ENCODE results near the gene ADAMTS18.

Gene ADAMTS18

GRCh38 chr16:77396461-77396860 is 38.4 kb downstream of the ADAMTS18 start:
- Histone ChIP-seq H2AFZ (ENCODE audit: low read depth) (no peak overlapping the region), H3K9ac (no peak overlapping the region), H3K4me1 (ENCODE audit: low read depth, poor library complexity, severe bottlenecking) (no peaks in the 10 kb centered on the region), H3K36me3 (ENCODE audit: insufficient read depth) (no peaks in the 10 kb centered on the region), H3K4me2 (no peak overlapping the region), H3K79me2 (ENCODE audit: insufficient read depth, low read depth) (no peaks in the 10 kb centered on the region), H3K27me3 (ENCODE audit: insufficient read depth, low read depth) (no peaks in the 10 kb centered on the region), H4K20me1 (ENCODE audit: insufficient read depth) (no peaks in the 10 kb centered on the region), H3K27ac (no peak overlapping the region), H3K4me3 (IDR thresholded peaks at IDR 0.05; ENCODE audit: insufficient read depth, low read depth, low read length) (no peak overlapping the region)
- no peak for TF ChIP-seq CTCF (conservative IDR thresholded peaks at IDR 0.05; ENCODE audit: low read depth, low read length)

DNA sequence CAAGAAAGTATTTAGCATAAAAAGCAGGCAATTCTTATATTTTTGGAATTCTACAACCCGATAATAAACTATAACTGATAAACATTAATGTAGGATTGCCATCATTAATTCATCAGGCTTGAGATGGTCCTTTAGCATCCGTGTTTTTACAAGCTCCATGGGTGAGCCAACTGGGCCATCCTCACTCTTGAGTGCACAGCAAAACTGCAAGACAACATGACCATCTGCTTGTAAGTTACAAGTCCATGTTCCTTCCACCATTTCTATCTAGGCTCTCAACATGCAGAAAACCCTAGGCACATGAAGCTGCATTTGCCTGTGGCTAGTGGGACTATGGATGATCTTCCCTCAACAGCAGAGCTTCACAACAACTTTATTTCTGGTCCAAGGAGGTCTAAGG is 40.1 kb downstream of the ADAMTS18 start:
- H4K20me1 ChIP-seq (ENCODE audit: insufficient read depth): no peaks in the 10 kb centered on the region
- no peak overlapping the region for H3K9ac ChIP-seq
- H2AFZ ChIP-seq (ENCODE audit: low read depth): no peak overlapping the region
- no peaks in the 10 kb centered on the region for H3K79me2 ChIP-seq (ENCODE audit: insufficient read depth, low read depth)
- no peak overlapping the region for H3K4me2 ChIP-seq
- H3K4me3 ChIP-seq (IDR thresholded peaks at IDR 0.05; ENCODE audit: insufficient read depth, low read depth, low read length): no peak overlapping the region
- no peaks in the 10 kb centered on the region for H3K36me3 ChIP-seq (ENCODE audit: insufficient read depth)
- no peaks in the 10 kb centered on the region for H3K4me1 ChIP-seq (ENCODE audit: low read depth, poor library complexity, severe bottlenecking)
- no peak for TF ChIP-seq CTCF (conservative IDR thresholded peaks at IDR 0.05; ENCODE audit: low read depth, low read length)
- H3K27me3 ChIP-seq (ENCODE audit: insufficient read depth, low read depth): no peaks in the 10 kb centered on the region
- H3K27ac ChIP-seq: no peak overlapping the region

- Histone ChIP-seq H3K4me3 (IDR thresholded peaks at IDR 0.05; ENCODE audit: insufficient read depth, low read depth, low read length) (no peak overlapping the region), H3K27ac (no peak overlapping the region), H2AFZ (ENCODE audit: low read depth) (no peak overlapping the region), H3K79me2 (ENCODE audit: insufficient read depth, low read depth) (no peaks in the 10 kb centered on the region), H3K9ac (no peak overlapping the region), H3K4me1 (ENCODE audit: low read depth, poor library complexity, severe bottlenecking) (no peaks in the 10 kb centered on the region), H3K36me3 (ENCODE audit: insufficient read depth) (no peaks in the 10 kb centered on the region), H3K4me2 (no peak overlapping the region), H3K27me3 (ENCODE audit: insufficient read depth, low read depth) (no peaks in the 10 kb centered on the region), H4K20me1 (ENCODE audit: insufficient read depth) (no peaks in the 10 kb centered on the region)
- no peak for TF ChIP-seq CTCF (conservative IDR thresholded peaks at IDR 0.05; ENCODE audit: low read depth, low read length)
Observed at GRCh38 chr16:77393955-77394354, 40.9 kb downstream of the ADAMTS18 start.

- Histone ChIP-seq H4K20me1 (ENCODE audit: insufficient read depth) (no peaks in the 10 kb centered on the region), H3K79me2 (ENCODE audit: insufficient read depth, low read depth) (no peaks in the 10 kb centered on the region), H3K4me1 (ENCODE audit: low read depth, poor library complexity, severe bottlenecking) (no peaks in the 10 kb centered on the region), H3K4me3 (IDR thresholded peaks at IDR 0.05; ENCODE audit: insufficient read depth, low read depth, low read length) (no peak overlapping the region), H3K27ac (no peak overlapping the region), H3K9ac (no peak overlapping the region), H2AFZ (ENCODE audit: low read depth) (no peak overlapping the region), H3K27me3 (ENCODE audit: insufficient read depth, low read depth) (no peaks in the 10 kb centered on the region), H3K36me3 (ENCODE audit: insufficient read depth) (no peaks in the 10 kb centered on the region), H3K4me2 (no peak overlapping the region)
- no peak for TF ChIP-seq CTCF (conservative IDR thresholded peaks at IDR 0.05; ENCODE audit: low read depth, low read length)
Observed at GRCh38 chr16:77387815-77388209, 47.0 kb downstream of the ADAMTS18 start.

Data from KMS-11 (cell line).